Measurements from ENCODE around the gene DNAH12.
"Not testable (repeated sequence)": the region's sequence is repeated elsewhere in the genome, so short reads cannot be mapped to it uniquely, and the experiment has no call there.

The DNAH12 gene

DNA sequence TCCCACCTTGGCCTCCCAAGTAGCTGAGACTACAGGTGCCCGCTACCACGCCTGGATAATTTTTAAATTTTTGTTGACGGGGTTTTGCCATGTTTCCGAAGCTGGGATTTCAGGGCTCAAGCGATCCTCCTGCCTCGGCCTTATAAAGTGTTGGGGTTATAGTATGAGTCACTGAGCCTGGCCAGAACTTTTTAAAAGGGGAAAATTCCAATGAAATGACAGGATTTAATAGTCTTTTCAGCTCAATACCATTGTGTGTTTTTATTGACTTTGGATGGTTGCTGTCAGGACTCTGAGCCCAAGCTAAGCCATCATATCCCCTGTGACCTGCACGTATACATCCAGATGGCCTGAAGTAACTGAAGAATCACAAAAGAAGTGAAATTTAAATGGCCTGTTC is 240.6 kb downstream of the DNAH12 start:
- DNase-seq, result not testable (repeated sequence)

DNA sequence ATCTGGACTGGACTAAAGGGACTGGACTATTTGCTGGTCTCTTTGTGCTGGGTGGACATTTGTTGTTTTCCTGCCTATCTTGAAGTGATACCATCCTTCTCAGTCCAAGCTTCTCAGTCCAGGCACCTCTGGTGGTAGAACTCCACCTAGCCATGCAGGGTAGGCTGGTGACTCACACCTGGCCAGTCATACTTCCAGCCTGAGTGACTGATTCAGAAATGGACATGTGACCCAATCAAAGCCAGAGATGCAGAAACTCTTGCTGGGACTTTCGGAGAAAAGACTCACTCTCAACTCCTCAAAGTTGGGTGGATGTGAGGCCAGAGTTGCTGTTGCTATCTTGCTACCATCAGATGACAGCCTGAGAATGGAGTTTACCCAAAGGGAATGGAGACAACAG is 246.1 kb downstream of the DNAH12 start:
- DNase-seq, result no peak

DNA sequence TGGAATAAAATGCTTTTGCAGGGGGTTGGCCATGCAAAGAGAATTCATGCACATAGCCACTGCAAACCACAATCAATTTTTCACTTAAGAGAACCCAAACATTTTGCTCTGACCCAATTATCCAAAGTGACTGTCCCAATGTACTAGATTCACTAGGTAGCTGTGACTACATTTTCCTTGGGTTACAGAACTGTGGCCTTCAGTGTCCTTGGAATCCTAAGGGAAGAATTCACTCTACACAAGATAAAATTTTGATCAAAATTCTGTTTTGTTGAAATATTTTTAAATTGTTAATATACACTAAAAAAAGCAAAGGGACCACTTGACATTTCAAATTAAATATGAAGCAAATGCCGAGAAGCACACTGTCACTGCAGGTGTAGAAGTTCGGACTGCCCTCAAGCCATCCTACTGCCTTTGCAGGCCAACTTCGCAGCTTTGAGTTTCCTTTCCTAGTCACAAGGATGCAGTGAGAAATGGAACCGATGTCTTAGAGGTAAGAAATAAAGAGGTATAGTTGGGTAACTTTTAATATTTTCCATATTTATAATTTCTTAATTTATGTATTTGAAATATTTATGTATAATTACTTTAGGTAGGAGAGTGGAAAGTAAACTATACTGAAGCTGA is 251.1 kb downstream of the DNAH12 start:
- no peak for DNase-seq

DNA sequence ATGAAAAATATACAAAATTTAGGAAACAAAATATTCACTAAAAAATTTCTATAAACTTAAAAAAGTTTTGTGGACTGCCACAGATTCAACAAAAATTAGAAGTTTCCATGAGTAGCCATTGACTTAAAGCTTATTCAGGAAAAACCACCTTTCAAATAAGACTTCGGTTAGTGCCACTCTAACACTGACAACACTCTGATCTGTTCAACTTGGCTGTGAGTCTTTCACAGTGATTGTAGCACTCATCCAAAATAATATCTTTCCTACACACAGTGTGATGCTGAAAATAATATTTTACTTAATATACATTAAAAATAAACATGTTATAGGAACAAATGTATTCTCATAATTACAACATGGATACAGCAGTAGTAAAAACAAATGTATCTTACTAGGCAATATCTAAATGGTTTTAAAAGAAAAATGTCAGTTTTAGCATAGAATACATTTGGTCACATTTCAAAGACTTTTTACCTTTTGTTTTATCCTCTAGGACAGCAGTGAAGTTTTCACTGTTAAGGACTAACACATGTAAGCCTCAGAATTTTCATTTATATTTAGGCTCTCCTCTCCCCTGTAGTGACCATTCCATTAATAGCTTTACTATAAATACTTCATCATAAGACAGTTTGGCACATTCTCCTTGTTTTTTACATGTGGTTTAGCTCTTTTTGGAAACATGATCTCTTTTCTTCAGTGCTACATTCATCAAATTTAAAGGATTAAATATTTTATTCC is 251.8 kb downstream of the DNAH12 start, which contains the start of gene ASB14:
Gene ASB14, minus strand, starts transcription at position 527 of the 738 bp plus-strand sequence. CDS start 652 bp downstream, outside the sequence.
- no peak for DNase-seq

DNA sequence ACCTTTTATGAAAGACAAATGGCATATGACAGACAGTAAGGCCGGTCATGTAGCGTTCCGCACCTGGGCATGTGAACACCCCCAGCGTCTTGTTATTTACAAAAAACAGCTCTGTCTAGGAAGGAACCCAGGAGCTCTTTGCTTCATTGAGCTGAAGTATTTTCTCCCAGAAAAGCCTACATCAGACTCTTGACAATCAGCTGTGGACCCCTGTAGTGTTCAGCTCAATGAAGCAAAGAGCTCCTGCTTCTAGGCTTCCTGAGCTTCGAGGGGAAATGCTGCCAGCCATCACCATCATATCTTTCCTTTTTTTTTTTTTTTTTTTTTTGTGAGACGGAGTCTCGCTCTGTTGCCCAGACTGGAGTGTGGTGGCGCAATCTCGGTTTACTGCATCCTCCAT is 255.7 kb downstream of the DNAH12 start:
- no peak for DNase-seq

DNA sequence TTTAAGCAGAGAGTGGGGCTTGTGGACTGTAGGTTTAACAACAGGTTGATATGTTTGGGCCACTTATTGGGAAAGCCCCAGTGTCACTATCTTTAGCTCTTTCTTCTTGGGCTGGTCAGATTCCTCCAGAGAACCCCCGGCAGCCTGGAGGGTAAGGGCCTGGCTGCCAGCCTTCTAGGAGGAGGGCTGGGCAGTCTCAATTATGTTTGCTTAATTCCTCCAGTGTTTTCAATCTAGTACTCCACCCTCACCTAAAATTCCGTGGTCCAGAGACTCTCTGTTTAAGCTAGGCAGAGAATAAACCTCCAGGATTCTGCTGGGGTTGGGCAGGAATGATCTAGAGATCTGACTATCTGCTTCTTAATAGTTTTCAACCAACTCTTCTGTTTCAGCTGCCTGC is 256.9 kb downstream of the DNAH12 start:
- DNase-seq, result no peak

DNA sequence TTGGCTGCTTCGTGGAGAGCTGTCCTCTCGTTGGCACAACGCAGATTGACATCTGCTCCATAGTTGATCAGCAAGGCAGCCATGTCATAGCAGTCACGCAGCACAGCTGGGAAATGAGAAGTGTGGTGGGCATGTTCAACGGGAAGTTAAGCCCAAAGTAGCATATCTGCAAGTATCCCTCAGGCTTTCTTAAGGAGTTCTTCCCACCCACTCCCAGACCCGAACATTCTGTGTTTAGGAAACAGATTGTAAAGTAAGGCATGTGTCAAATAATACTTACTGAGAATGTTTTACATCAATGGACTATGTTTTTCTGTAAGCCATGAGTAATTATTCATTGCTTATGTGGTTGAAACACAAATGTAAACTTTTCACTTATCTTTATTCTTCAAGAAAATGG is 260.8 kb downstream of the DNAH12 start:
- no peak for DNase-seq

DNA sequence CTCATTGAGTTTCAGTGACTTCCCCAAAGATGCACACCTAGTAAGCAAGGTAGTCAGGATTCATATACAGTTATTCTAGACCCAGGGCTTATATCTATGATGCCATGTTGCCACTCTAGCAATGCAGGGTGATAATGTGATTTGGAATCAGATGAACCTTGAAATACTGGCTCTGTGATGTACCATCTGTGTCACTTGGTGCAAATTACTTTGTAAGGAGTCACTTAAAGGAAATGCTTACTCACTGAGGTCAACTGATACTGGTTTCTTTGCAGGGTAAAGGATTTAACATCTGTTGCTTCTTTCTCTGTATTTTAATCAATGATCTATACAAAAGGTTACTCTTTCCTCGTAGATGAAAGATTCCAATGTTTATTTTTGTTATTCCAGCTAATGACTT is 262.4 kb downstream of the DNAH12 start:
- no peak for DNase-seq

DNA sequence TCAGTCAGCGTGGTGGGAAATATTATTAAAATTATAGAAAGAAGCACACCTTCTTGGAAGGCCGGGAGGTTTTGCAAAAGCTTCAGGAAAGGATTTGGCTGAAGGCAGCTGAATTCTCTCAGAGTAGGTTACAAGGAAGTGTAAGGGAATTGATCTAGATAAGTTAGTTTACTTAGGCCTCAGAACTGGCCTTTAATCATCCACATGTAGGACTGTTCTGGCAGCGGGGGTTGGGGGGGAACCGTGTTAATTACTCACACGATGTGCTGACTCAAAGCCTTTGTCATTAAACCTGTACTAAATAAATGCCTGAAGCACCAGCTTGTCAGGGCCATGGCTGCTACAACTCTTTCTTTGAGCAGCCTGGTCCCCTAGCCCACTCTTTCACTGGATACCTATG is 264.5 kb downstream of the DNAH12 start:
- no peak for DNase-seq

DNA sequence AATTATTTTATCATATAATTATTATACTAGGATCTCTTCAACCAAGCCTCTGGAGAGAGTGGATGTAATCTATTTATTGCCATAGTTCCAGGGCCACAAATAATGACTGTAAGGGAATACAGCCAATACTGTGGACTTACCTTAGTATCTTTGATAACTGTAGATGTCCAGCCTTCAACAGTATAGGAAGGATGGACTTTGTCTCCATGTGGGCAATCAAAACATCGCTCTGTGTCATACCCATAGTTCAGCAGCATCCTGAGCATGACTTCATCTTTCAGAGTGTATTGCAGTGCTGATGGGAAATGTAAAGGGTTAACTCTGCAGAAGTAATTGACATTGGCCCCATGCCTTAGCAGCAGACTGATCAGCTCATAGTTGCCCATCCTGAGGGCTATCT is 265.9 kb downstream of the DNAH12 start:
- no peak for DNase-seq

DNA sequence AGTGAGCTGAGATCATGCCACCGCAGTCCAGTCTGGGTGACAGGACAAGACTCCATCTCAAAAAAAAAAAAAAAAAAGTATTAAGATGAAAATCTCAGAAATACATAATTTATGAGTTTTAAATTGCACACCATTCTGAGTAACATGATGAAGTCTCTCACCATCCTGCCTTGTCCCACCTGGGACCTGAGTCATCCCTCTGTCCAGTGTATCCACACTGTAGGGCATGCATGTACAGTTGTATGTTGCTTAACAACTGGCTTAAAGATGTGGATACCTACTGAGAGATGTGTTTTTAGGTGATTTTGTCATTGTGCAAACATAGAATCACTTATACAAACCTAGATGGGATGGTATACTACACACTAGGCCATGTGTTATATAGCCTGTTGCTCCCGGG is 268.8 kb downstream of the DNAH12 start:
- no peak for DNase-seq

DNA sequence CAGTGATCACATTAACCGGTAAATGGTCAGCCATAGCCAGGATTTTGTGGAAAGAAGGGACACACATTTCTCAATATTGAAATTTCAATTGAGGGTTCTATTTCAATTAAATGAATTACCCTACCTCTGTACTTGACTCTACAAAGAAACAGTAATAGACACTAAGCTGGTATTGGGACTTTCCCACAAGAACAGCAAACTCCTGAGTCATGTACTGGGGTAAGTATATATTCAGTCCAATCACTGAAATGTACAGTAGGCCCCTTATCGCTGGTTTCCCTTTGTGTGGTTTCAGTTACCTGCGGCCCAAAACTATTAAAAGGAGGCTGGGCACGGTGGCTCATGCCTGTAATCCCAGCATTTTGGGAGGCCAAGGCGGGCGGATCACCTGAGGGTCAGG is 269.3 kb downstream of the DNAH12 start:
- DNase-seq, result no peak

DNA sequence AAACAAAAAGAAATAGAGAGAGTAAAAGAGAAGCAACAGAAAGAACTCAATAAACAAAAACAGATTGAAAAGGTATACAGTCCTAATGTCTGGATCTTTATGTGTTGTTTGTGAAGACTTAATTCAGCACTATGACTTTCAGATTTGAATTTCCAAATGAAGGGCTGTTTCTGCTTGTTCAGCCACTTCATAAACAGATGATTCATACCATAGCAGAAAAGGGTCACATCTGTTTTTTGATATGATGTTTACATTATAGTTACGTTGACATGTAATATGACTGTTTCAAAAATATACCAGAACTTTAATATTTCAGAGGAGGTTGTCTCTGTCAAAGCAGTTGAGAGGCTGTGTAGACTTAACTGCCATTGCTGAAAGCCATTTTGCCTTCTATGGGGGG is 275.7 kb downstream of the DNAH12 start:
- DNase-seq, result no peak

DNA sequence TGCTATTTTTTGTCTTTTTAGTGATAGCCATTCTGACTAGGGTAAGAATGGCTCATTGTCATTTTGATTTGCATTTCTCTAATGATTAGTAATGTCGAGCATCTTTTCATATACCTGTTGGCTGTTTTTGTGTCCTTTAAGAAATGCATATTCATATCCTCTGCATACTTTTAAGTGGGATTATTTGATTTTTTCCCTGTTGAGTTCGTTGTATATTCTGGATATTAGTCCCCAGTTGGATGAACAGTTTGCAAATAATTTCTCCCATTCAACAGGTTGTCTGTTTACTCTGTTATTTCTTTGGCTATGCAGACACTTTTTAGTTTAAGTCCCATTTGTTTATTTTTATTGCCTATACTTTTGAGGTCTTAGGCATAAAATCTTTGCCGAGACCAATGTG is 282.2 kb downstream of the DNAH12 start:
- no peak for DNase-seq

DNA sequence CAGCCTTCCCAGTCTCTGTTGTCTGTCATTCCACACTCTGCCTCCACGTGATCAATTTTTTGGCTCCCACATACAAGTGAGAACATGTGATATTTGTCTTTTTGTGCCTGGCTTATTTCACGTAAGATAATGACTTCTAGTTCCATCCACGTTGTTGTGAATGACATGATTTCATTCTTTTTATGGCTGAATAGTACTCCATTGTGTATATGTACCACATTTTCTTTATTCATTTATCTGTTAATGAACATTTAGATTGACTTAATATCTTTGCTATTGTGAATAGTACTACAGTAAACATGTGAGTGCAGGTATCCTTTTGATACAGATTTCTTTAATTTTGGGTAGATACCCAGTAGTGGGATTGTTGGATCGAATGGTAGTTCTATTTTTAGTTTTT is 283.0 kb downstream of the DNAH12 start:
- DNase-seq, result no peak

DNA sequence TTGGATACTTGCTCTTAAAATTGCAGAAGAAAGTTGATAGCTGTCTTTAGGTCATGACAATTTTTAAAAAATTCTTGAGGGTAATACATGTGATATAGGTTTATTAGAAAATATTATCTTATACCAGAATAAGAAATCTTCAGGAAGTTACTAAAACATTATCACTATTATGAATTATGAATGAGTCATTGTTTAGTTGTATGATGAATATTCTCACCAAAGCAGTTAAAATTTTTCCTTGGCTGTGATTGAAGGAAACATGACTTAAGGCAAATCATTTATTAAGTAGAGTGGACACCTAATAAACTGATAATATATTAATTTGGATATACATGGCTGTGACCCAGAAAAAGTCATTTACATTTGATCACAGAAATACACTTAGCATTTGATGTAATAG is 286.5 kb downstream of the DNAH12 start:
- no peak for DNase-seq

DNA sequence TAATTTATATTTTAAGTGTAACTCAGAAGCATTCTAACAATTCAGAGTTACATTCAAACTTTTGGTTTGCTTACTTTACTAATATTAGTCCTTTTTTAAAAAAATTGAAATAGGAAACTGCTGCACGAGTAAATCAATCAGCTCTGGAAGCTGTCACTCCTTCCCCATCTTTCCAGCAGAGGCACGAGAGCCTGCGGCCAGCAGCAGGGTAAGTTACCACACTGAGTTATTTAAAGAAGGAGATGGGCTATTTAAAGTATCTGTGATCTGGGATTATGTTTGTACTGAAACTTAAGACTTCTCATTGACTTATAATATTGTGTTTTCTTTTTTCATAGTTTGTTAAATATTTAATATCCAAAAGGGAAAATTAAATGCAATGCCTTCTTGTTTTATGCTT is 287.3 kb downstream of the DNAH12 start:
- no peak for DNase-seq

DNA sequence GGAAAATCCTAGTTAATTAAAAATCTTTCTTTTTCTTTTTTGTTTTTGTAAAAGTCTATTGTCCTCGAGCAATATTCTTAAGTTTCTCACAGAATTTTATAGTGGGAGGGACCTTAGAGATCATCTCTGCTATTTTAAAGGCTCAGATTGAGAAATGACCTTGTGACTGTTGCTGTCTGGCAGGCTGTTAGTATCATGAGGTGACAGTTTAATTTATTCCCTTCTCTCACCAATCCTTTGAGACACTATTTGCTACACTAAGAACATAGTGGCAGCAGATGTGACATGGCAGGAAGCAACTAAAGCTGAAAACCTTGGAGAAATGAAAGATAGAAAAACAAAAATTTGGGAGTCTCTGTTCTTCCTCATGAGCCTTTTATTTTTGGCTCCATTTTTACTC is 291.7 kb downstream of the DNAH12 start:
- no peak for DNase-seq

DNA sequence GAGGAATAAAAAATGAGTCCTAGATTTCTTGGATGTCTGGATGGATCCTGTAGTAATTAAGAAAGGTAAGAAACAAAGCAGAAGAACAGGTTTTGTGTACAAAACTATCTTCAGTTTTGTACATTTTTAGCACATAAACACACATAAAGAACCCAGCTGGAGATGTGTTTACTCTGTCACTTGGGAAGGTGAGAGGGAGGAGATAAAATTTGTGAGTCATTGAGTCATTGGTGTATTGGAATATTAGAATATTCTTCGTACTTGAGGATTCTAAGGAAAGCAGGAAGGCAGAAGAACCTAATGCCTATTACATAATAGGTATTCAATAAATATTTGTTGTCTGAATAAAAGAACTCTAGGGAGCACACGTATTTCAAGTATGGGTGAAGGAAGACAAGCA is 299.2 kb downstream of the DNAH12 start:
- no peak for DNase-seq

Data from NCI-H2029 (cell line).